ENCODE data around the gene BABAM2. TPM values are rescaled to one million over a fixed set of nuclear protein-coding genes. Genes with fewer than 3 reads are reported as not detected.

Gene BABAM2
- total and polyA plus RNA-seq, 2 of the 4 experiments (the other 2 are of a cell fraction), result 20.9 to 23.1 TPM

DNA sequence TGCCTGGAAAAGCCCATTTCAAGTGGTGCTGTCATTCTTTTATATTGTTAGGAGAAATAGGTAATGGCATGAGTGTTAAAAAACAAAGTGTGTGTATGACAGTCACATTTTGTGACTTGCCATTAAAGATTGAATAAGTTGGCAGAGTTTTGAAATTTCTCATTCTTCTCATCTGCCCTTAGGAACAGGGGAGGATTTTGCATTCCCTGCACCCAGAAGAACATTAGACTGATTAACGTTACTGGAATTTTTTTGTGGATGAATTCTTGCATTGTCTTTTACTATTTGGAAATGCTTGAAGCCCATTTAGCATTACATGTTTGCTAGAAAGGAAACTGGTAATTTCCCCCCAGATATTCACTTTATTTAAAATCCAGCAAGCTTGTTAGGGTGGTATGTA, 162.2 kb downstream of the BABAM2 start:
- H3K36me3 ChIP-seq (ENCODE audit: control insufficient read depth, insufficient read depth, low read length), result no peaks in the 10 kb centered on the region
- no peak overlapping the region for H4K91ac ChIP-seq (ENCODE audit: insufficient read depth, low read depth, low read length)
- H2BK5ac ChIP-seq (ENCODE audit: low read depth, low read length, poor library complexity, severe bottlenecking), result no peak overlapping the region
- no peak overlapping the region for H3K27ac ChIP-seq (ENCODE audit: insufficient read depth, low read length)
- H3K14ac ChIP-seq (replicated peaks; ENCODE audit: low read depth, low read length), result no peak overlapping the region
- no peak for TF ChIP-seq RAD21 (IDR thresholded peaks at IDR 0.05; ENCODE audit: low read length)
- no peak for TF ChIP-seq FOS (IDR thresholded peaks at IDR 0.05; ENCODE audit: low read depth, low read length)
- TF ChIP-seq RFX5 (IDR thresholded peaks at IDR 0.05; ENCODE audit: low read depth, low read length), result no peak
- TF ChIP-seq NFE2L2 (IDR thresholded peaks at IDR 0.05; ENCODE audit: low read depth, low read length), result no peak
- TF ChIP-seq MAZ (IDR thresholded peaks at IDR 0.05; ENCODE audit: borderline replicate concordance, low read depth, low read length), result no peak
- TF ChIP-seq CEBPB (IDR thresholded peaks at IDR 0.05; ENCODE audit: low read depth, low read length), result no peak
- no peak for TF ChIP-seq POLR2A (IDR thresholded peaks at IDR 0.05; ENCODE audit: low read depth, low read length)
- TF ChIP-seq CHD1 (IDR thresholded peaks at IDR 0.05; ENCODE audit: low read depth, low read length), result no peak
- TF ChIP-seq BHLHE40 (IDR thresholded peaks at IDR 0.05; ENCODE audit: low read depth, low read length), result no peak
- no peak for TF ChIP-seq USF2 (IDR thresholded peaks at IDR 0.05; ENCODE audit: low read depth, low read length)
- no peak for TF ChIP-seq ELK1 (IDR thresholded peaks at IDR 0.05; ENCODE audit: borderline replicate concordance, low read depth, low read length)
- intact Hi-C loops (cut with micrococcal nuclease), result no loop called here
- no CpG with 5 or more reads among the region's 1 CpG for WGBS, 2 experiments (ENCODE audit: extremely low coverage in 2 of 2, insufficient read length in 1 of 2)
- BruUV-seq (replicated peaks), result no TSS peak
- no peaks in the 10 kb centered on the region for H3K9me1 ChIP-seq (ENCODE audit: insufficient read depth, low read length)
- CTCF ChIA-PET, result interaction anchor here (0.6 kb wide), 1 partner anchor 8 kb away, joined by 8 read pairs; no protein-coding TSS in a partner anchor
- no peak overlapping the region for H3K9ac ChIP-seq (ENCODE audit: low read depth, low read length)
- no peaks in the 10 kb centered on the region for H4K20me1 ChIP-seq (ENCODE audit: insufficient read depth, low read length)
- H3K18ac ChIP-seq (ENCODE audit: low read depth, low read length), result no peak overlapping the region
- H3K4me1 ChIP-seq (ENCODE audit: control insufficient read depth, insufficient read depth, low read length), result peaks cover 10% of the 10 kb centered on the region
- POLR2A ChIA-PET (ENCODE audit: unreplicated experiment), result no interaction called here
- H3K23ac ChIP-seq (ENCODE audit: low read depth, low read length), result no peak overlapping the region; the same call in 1 of the 2 replicates
- ATAC-seq (ENCODE audit: low read depth), result peak; percentile 30; the same call in 1 of the 2 replicates
- H2AK5ac ChIP-seq (ENCODE audit: low read depth, low read length), result no peak overlapping the region
- H3K4ac ChIP-seq (ENCODE audit: low read depth, low read length), result no peak overlapping the region
- H2BK20ac ChIP-seq (ENCODE audit: low read depth, low read length), result no peak overlapping the region; the same call in 1 of the 2 replicates
- H2BK15ac ChIP-seq (ENCODE audit: low read depth, low read length), result no peak overlapping the region
- no peak overlapping the region for H3K56ac ChIP-seq (ENCODE audit: extremely low read depth, insufficient read depth, low read length)
- H4K8ac ChIP-seq (ENCODE audit: low read depth in 2 of 2, low read length in 2 of 2), result no peak overlapping the region
- H2AFZ ChIP-seq (replicated peaks; ENCODE audit: low read length, poor library complexity), result no peak overlapping the region
- H3K4me2 ChIP-seq (ENCODE audit: low read depth, low read length), result no peak overlapping the region
- no peak overlapping the region for H2BK120ac ChIP-seq (ENCODE audit: low read depth, low read length)
- DNase-seq, result peak; percentile 32
- in situ Hi-C loops (cut with MboI; ENCODE audit: low sequenced_read_pairs), result no loop called here
- H3K79me1 ChIP-seq (ENCODE audit: low read depth in 1 of 2, low read length in 2 of 2), result no peaks in the 10 kb centered on the region
- no peaks in the 10 kb centered on the region for H3K27me3 ChIP-seq (ENCODE audit: control insufficient read depth, insufficient read depth, low read length)
- dilution Hi-C loops (cut with HindIII; ENCODE audit: low sequenced_read_pairs, unreplicated experiment), result no loop called here
- H4K5ac ChIP-seq (ENCODE audit: low read depth, low read length), result no peak overlapping the region
- H3K9me3 ChIP-seq (ENCODE audit: control insufficient read depth, insufficient read depth, low read length), result no peaks in the 10 kb centered on the region
- H2AK9ac ChIP-seq (replicated peaks; ENCODE audit: low read depth, low read length, poor library complexity), result no peak overlapping the region
- no peak overlapping the region for H3K4me3 ChIP-seq (ENCODE audit: insufficient read depth, low read depth, low read length)
